NCI-H128 (cell line): ENCODE results near the gene ACP3.

Experiments used
- DNase-seq: peaks from one replicate; lab custom pipeline; 2025; ENCODE audit not compliant: unreplicated experiment; lab: John Stamatoyannopoulos, UW

Gene ACP3

DNA sequence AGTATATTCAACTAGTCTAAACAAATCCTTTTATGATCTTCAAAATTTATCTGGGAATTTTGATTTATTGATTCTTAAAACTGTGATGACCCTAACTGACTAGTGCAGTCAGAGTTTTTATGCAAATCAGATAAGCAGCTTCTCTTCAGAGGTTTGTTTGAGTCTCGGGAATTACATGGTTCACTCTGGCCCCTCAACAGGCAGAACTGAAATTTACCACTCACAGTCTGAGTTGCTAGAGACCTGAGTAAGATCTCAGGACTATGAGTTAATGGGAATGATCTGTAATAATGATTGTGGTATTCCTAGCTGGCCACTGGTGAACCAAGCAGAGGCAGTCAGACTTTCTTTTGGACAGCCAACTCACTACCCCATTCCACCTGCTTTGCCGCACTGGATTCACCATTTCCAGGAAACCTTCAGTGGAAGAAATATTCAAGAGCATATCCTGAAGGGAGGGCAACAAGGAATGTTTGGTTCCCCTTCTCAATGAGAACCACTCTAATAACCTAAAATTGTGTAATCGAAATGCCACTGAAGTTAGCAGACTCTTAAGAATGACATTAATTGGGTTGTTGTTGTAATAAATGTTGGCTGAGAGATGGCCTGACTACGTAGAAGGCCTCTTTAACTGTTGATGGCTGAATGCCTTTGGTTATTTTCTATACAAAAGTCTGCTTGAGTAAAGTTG, 88.5 kb downstream of the ACP3 start:
- DNase-seq = no peak

- DNase-seq = no peak
Measured at GRCh38 chr3:132406587-132406986, 89.4 kb downstream of the ACP3 start.

GRCh38 chr3:132407025-132407424, 89.8 kb downstream of the ACP3 start:
- DNase-seq = no peak
